ENCODE data around the gene USP12. TPM values are rescaled to one million over a fixed set of nuclear protein-coding genes. Genes with fewer than 3 reads are reported as not detected.

USP12 gene
- total RNA-seq, 2 donors from 2014 or later = 11.6 to 23.0 TPM

- H3K4me3 ChIP-seq = no peak overlapping the region
- H3K36me3 ChIP-seq = no peaks in the 10 kb centered on the region
- H3K4me1 ChIP-seq = peaks cover 0 to 28% of the 10 kb centered on the region in 2 donors
- no peaks in the 10 kb centered on the region for H3K27me3 ChIP-seq
- no peak for DNase-seq (ENCODE audit: low spot score)
- no peak overlapping the region for H3K27ac ChIP-seq
- H3K9me3 ChIP-seq = no peaks in the 10 kb centered on the region
- TF ChIP-seq CTCF (IDR thresholded peaks at IDR 0.05) = no peak
These were observed 54.5 kb downstream of the USP12 start for GRCh38 chr13:27117158-27117557.

DNA sequence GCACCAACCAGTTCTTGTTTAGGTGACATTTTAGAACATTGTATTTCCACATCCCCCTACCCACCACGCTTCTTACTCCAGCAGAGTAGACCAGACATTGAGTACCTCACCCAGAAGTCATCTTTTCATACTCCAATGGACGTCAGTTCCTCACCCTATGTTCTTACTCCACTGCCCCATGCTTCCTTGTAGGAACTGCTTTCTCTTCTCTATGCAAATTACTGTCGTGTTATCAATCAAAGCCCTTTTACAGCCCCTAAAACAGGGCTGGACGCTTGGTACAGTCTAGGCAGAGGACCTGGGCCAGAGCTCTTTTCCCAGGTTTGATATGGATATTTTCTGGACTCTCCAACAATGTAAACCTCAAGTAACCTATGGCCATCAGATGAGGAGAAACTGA lies 58.2 kb downstream of the USP12 start:
- TF ChIP-seq CTCF (IDR thresholded peaks at IDR 0.05) = no peak
- no peaks in the 10 kb centered on the region for H3K36me3 ChIP-seq
- no peak overlapping the region for H3K27ac ChIP-seq
- no peaks in the 10 kb centered on the region for H3K9me3 ChIP-seq
- no peak overlapping the region for H3K4me3 ChIP-seq
- peaks cover 0 to 15% of the 10 kb centered on the region in 2 donors for H3K4me1 ChIP-seq
- H3K27me3 ChIP-seq = no peaks in the 10 kb centered on the region
- DNase-seq (ENCODE audit: low spot score) = no peak

- DNase-seq (ENCODE audit: low spot score) = no peak
- Histone ChIP-seq H3K27ac (no peak overlapping the region), H3K4me3 (no peak overlapping the region), H3K9me3 (no peaks in the 10 kb centered on the region), H3K36me3 (no peaks in the 10 kb centered on the region), H3K4me1 (peaks cover 0 to under 1% of the 10 kb centered on the region in 2 donors), H3K27me3 (no peaks in the 10 kb centered on the region)
- TF ChIP-seq CTCF (IDR thresholded peaks at IDR 0.05) = no peak
These were observed 59.6 kb downstream of the USP12 start for GRCh38 chr13:27112006-27112405.

GRCh38 chr13:27110056-27110746 lies 61.4 kb downstream of the USP12 start:
- H3K9me3 ChIP-seq = no peaks in the 10 kb centered on the region
- no peak for DNase-seq (ENCODE audit: low spot score)
- no peak overlapping the region for H3K27ac ChIP-seq
- H3K4me1 ChIP-seq = no peaks in the 10 kb centered on the region
- no peak overlapping the region for H3K4me3 ChIP-seq
- no peaks in the 10 kb centered on the region for H3K36me3 ChIP-seq
- no peaks in the 10 kb centered on the region for H3K27me3 ChIP-seq
- no peak for TF ChIP-seq CTCF (IDR thresholded peaks at IDR 0.05)

DNA sequence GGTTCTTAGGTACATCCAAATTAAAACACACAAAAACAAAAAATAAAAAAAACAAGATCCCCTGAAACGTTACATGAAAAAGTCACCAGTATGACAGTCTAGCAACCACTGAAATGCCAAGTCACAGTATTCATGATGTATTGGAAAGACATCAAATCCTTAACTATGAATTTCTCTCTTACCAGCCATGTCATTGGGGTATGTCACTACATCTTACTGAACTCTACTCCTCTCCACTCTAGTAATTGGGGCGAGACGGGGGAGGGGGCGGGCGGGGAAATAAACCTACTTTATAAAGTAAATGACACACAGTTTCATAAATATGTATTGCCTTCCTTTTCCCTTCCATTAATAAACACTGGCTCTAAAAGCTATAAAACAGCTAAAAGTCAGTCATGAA lies 65.5 kb downstream of the USP12 start:
- DNase-seq (ENCODE audit: low spot score) = no peak
- no peak overlapping the region for H3K4me3 ChIP-seq
- peaks cover 3% of the 10 kb centered on the region for H3K36me3 ChIP-seq
- H3K27ac ChIP-seq = no peak overlapping the region
- no peaks in the 10 kb centered on the region for H3K9me3 ChIP-seq
- H3K4me1 ChIP-seq = no peaks in the 10 kb centered on the region
- no peaks in the 10 kb centered on the region for H3K27me3 ChIP-seq
- no peak for TF ChIP-seq CTCF (IDR thresholded peaks at IDR 0.05)

- DNase-seq (ENCODE audit: low spot score) = no peak
- peaks cover 3% of the 10 kb centered on the region for H3K36me3 ChIP-seq
- no peaks in the 10 kb centered on the region for H3K9me3 ChIP-seq
- no peak overlapping the region for H3K4me3 ChIP-seq
- H3K27me3 ChIP-seq = no peaks in the 10 kb centered on the region
- TF ChIP-seq CTCF (IDR thresholded peaks at IDR 0.05) = no peak
- no peak overlapping the region for H3K27ac ChIP-seq
- no peaks in the 10 kb centered on the region for H3K4me1 ChIP-seq
These were observed 67.0 kb downstream of the USP12 start for GRCh38 chr13:27104606-27105005.
